ENCODE results near the gene AIG1. TPM values are rescaled to one million over a fixed set of nuclear protein-coding genes. Genes with fewer than 3 reads are reported as not detected.
A peak's percentile ranks its signal among the peaks of the same experiment; 100 is the strongest.

The AIG1 gene
- total RNA-seq, 1 donor = 70.9 TPM

DNA sequence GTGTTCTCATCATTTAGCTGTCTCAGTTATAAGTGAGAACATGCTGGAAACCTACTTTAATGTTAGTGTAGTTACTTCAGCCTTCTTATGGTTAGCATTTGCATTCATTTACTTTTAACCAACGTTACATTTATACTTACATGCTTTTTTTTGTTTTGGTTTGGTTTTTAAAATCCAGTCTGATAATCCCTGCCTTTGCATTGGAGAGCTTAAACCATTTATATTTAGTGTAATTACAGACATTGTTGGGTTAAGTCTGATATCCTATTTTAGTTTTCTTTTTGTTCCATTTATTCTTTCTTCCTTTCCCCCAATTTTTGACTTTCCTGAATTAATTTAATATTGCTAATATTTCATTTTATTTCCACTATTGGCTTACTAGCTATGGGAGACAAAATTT lies 70.2 kb downstream of the AIG1 start:
- H3K27me3 ChIP-seq (ENCODE audit: insufficient read depth, low read length) = no peaks in the 10 kb centered on the region
- DNase-seq (ENCODE audit: insufficient read length, low spot score, missing footprints) = no peak
- TF ChIP-seq CTCF (IDR thresholded peaks at IDR 0.05; ENCODE audit: extremely low read depth, low read depth, low read length) = no peak
- H3K4me2 ChIP-seq (ENCODE audit: insufficient read depth, low read length) = no peak overlapping the region
- H3K4me1 ChIP-seq (ENCODE audit: insufficient read depth, low read length) = peaks cover 34% of the 10 kb centered on the region
- no peaks in the 10 kb centered on the region for H4K20me1 ChIP-seq (ENCODE audit: insufficient read depth, low read length)
- peaks cover 10% of the 10 kb centered on the region for H3K36me3 ChIP-seq (ENCODE audit: insufficient read depth, low read length)
- H3K4me3 ChIP-seq (ENCODE audit: insufficient read depth, low read length) = no peak overlapping the region
- no peak overlapping the region for H2AFZ ChIP-seq (ENCODE audit: low read length)
- H3K9me3 ChIP-seq (ENCODE audit: low read depth, low read length) = peaks cover 8% of the 10 kb centered on the region
- no peak overlapping the region for H3K27ac ChIP-seq (ENCODE audit: low read depth, low read length)
- no peaks in the 10 kb centered on the region for H3K79me2 ChIP-seq (ENCODE audit: insufficient read depth, low read length)

DNA sequence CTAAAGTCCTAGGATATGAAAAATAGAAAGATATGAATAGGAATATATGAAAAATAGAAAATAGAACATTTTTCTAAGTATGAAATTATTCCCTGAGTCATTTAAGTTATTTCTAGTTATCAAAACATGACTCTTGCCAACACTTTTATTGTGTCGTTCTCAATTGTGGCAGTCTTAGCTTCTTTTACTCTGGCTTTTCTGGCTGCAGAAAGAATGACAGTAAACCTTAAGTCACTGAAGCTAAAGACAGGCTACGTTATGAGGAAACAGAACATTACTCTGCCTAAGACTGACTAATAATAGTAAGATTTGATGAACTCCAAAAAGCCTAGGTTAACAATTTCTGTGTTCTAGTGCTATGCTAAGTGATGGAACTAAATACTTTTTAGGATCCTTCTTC lies 74.6 kb downstream of the AIG1 start:
- no peaks in the 10 kb centered on the region for H4K20me1 ChIP-seq (ENCODE audit: insufficient read depth, low read length)
- H3K9me3 ChIP-seq (ENCODE audit: low read depth, low read length) = peaks cover 8% of the 10 kb centered on the region
- H3K27ac ChIP-seq (ENCODE audit: low read depth, low read length) = peak overlapping the region; percentile 52
- no peak overlapping the region for H2AFZ ChIP-seq (ENCODE audit: low read length)
- H3K79me2 ChIP-seq (ENCODE audit: insufficient read depth, low read length) = no peaks in the 10 kb centered on the region
- no peak for TF ChIP-seq CTCF (IDR thresholded peaks at IDR 0.05; ENCODE audit: extremely low read depth, low read depth, low read length)
- peaks cover 17% of the 10 kb centered on the region for H3K36me3 ChIP-seq (ENCODE audit: insufficient read depth, low read length)
- H3K4me3 ChIP-seq (ENCODE audit: insufficient read depth, low read length) = no peak overlapping the region
- no peaks in the 10 kb centered on the region for H3K27me3 ChIP-seq (ENCODE audit: insufficient read depth, low read length)
- DNase-seq (ENCODE audit: insufficient read length, low spot score, missing footprints) = no peak
- peak overlapping the region; percentile 37 for H3K4me2 ChIP-seq (ENCODE audit: insufficient read depth, low read length)
- H3K4me1 ChIP-seq (ENCODE audit: insufficient read depth, low read length) = peaks cover 20% of the 10 kb centered on the region

DNA sequence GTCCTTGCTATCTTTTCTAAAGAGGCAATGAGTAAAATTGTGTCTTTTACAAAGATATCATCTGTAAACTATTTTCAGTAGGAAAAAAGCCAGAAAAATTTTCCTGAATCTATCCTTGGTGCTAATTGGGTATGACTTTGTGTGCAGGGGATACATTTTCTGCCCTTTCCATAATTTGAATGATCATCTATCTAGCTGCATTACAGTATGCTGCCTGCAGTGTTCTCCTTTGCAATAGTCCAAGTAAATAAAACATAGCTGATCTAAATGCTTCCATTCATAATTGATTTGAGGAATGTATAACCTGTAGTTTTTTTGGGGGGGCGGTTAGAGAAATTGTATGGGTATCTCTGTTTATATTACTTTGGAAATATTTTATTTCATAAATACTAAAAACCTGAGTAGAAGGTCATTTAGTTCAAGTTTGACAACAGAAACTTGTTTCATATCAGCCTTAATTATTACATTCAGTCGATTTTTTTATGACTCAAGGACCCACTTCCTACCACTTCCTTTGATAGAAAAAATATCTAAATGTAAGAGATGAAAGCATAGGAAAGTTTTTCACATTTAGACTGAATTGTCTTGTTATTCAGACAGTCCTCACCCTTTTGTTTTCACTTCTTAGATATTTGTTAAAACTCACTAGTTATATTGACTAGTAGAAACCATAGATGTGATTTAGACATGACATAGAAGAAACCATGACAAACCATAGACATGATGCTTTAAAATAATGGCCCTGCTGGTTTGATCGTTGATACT lies 75.3 kb downstream of the AIG1 start:
- H3K79me2 ChIP-seq (ENCODE audit: insufficient read depth, low read length) = no peaks in the 10 kb centered on the region
- H3K4me1 ChIP-seq (ENCODE audit: insufficient read depth, low read length) = peaks cover 27% of the 10 kb centered on the region
- no peak overlapping the region for H3K4me3 ChIP-seq (ENCODE audit: insufficient read depth, low read length)
- TF ChIP-seq CTCF (IDR thresholded peaks at IDR 0.05; ENCODE audit: extremely low read depth, low read depth, low read length) = no peak
- DNase-seq (ENCODE audit: insufficient read length, low spot score, missing footprints) = no peak
- no peaks in the 10 kb centered on the region for H4K20me1 ChIP-seq (ENCODE audit: insufficient read depth, low read length)
- H3K27me3 ChIP-seq (ENCODE audit: insufficient read depth, low read length) = no peaks in the 10 kb centered on the region
- peaks cover 14% of the 10 kb centered on the region for H3K36me3 ChIP-seq (ENCODE audit: insufficient read depth, low read length)
- H3K4me2 ChIP-seq (ENCODE audit: insufficient read depth, low read length) = peak overlapping the region; percentile 37
- peaks cover 5% of the 10 kb centered on the region for H3K9me3 ChIP-seq (ENCODE audit: low read depth, low read length)
- no peak overlapping the region for H2AFZ ChIP-seq (ENCODE audit: low read length)
- H3K27ac ChIP-seq (ENCODE audit: low read depth, low read length) = peak overlapping the region; percentile 52

GRCh38 chr6:143136647-143137046 lies 76.0 kb downstream of the AIG1 start:
- Histone ChIP-seq H3K27ac (ENCODE audit: low read depth, low read length) (no peak overlapping the region), H3K36me3 (ENCODE audit: insufficient read depth, low read length) (peaks cover 9% of the 10 kb centered on the region), H3K79me2 (ENCODE audit: insufficient read depth, low read length) (no peaks in the 10 kb centered on the region), H4K20me1 (ENCODE audit: insufficient read depth, low read length) (no peaks in the 10 kb centered on the region), H3K4me3 (ENCODE audit: insufficient read depth, low read length) (no peak overlapping the region), H3K27me3 (ENCODE audit: insufficient read depth, low read length) (no peaks in the 10 kb centered on the region), H3K4me1 (ENCODE audit: insufficient read depth, low read length) (peaks cover 34% of the 10 kb centered on the region), H3K9me3 (ENCODE audit: low read depth, low read length) (no peaks in the 10 kb centered on the region), H2AFZ (ENCODE audit: low read length) (no peak overlapping the region), H3K4me2 (ENCODE audit: insufficient read depth, low read length) (no peak overlapping the region)
- no peak for DNase-seq (ENCODE audit: insufficient read length, low spot score, missing footprints)
- no peak for TF ChIP-seq CTCF (IDR thresholded peaks at IDR 0.05; ENCODE audit: extremely low read depth, low read depth, low read length)
